Cardiac muscle cell (in vitro differentiated cells and primary cell): ENCODE results near the gene IL32. TPM values are rescaled to one million over a fixed set of nuclear protein-coding genes. Genes with fewer than 3 reads are reported as not detected.

Source experiments
- DNase-seq, 2 donors: peaks; one replicate each; pipeline versions ENCODE4 v3.0.0 to v3.0.0-alpha.2; 2010 to 2017; ENCODE audit warnings: low read depth in 1 of 2, low spot score in 1 of 2
- H3K27ac ChIP-seq: fragments of 200-600 bp; sonication (generic); 2 replicates; pipeline ENCODE4 v1.5.1; 2016
- H3K27me3 ChIP-seq: fragments of 200-600 bp; sonication (generic); 2 replicates; pipeline ENCODE4 v1.6.0; 2016; ENCODE audit warnings: control low read depth
- H3K36me3 ChIP-seq: fragments of 200-600 bp; sonication (generic); 2 replicates; pipeline ENCODE4 v1.5.1; 2016; ENCODE audit warnings: control low read depth
- H3K4me1 ChIP-seq: fragments of 200-600 bp; sonication (generic); 2 replicates; pipeline ENCODE4 v1.8.1; 2017; ENCODE audit warnings: low read depth, mild to moderate bottlenecking, mixed run types
- H3K4me3 ChIP-seq: fragments of 200-600 bp; sonication (generic); 2 replicates; pipeline ENCODE4 v1.5.1; 2016; ENCODE audit warnings: mild to moderate bottlenecking
- H3K9me3 ChIP-seq: fragments of 200-600 bp; sonication (generic); 2 replicates; pipeline ENCODE4 v1.5.1; 2017; ENCODE audit warnings: low read depth, mild to moderate bottlenecking, control low read depth
- CTCF ChIP-seq: IDR thresholded peaks from 2 replicates; pipeline ENCODE4 v1.5.1; 2012; ENCODE audit warnings: low read depth, mild to moderate bottlenecking, low read length
- polyA plus RNA-seq: library from polyadenylated mRNA; unstranded; fragments of >200 nt; fragmentation: Nextera tagmentation; extraction: Ambion mirVana; gene quantifications from 2 replicates; pipeline ENCODE4 v1.2.1, GENCODE V29; 2016
- total RNA-seq: library from RNA; depleted of rRNA; stranded (reverse); fragments of >200 nt; gene quantifications from 2 replicates; pipeline ENCODE4 v1.2.3, GENCODE V29; 2016

Gene IL32
- total and polyA plus RNA-seq, 2 experiments from 2014 or later = 0.35 to 0.66 TPM

GRCh38 chr16:3026609-3027488 is 38.6 kb upstream of the IL32 start:
- no peak overlapping the region for H3K27ac ChIP-seq
- no peak for DNase-seq
- H3K27me3 ChIP-seq = no peaks in the 10 kb centered on the region
- H3K4me3 ChIP-seq = no peak overlapping the region
- no peaks in the 10 kb centered on the region for H3K9me3 ChIP-seq
- no peak for TF ChIP-seq CTCF
- H3K36me3 ChIP-seq = peaks cover 13% of the 10 kb centered on the region
- H3K4me1 ChIP-seq = peaks cover 19% of the 10 kb centered on the region

- Histone ChIP-seq H3K4me3 (no peak overlapping the region), H3K27ac (no peak overlapping the region), H3K4me1 (peaks cover 13% of the 10 kb centered on the region), H3K9me3 (no peaks in the 10 kb centered on the region), H3K27me3 (peaks cover 3% of the 10 kb centered on the region), H3K36me3 (peaks cover 13% of the 10 kb centered on the region)
- no peak for TF ChIP-seq CTCF
- DNase-seq = no peak
Observed at GRCh38 chr16:3027489-3027795, 38.0 kb upstream of the IL32 start.

- Histone ChIP-seq H3K4me3 (no peak overlapping the region), H3K4me1 (peaks cover 6% of the 10 kb centered on the region), H3K27ac (no peak overlapping the region), H3K9me3 (no peaks in the 10 kb centered on the region), H3K36me3 (peaks cover 13% of the 10 kb centered on the region), H3K27me3 (peaks cover 9% of the 10 kb centered on the region)
- peak; percentile 79 to 94 for DNase-seq
- TF ChIP-seq CTCF = peak; percentile 63
Observed at GRCh38 chr16:3027983-3028715, 37.3 kb upstream of the IL32 start.

- peaks cover 3% of the 10 kb centered on the region for H3K4me1 ChIP-seq
- no peaks in the 10 kb centered on the region for H3K9me3 ChIP-seq
- H3K4me3 ChIP-seq = no peak overlapping the region
- H3K27me3 ChIP-seq = peaks cover 16% of the 10 kb centered on the region
- peaks cover 13% of the 10 kb centered on the region for H3K36me3 ChIP-seq
- TF ChIP-seq CTCF = no peak
- H3K27ac ChIP-seq = no peak overlapping the region
- DNase-seq = no peak
Observed at GRCh38 chr16:3028716-3029319, 36.6 kb upstream of the IL32 start.

GRCh38 chr16:3029491-3030221 is 35.8 kb upstream of the IL32 start:
- DNase-seq = peak in 1 of 2 donors; percentile 46
- Histone ChIP-seq H3K9me3 (no peaks in the 10 kb centered on the region), H3K4me3 (no peak overlapping the region), H3K36me3 (peaks cover 13% of the 10 kb centered on the region), H3K4me1 (peaks cover 3% of the 10 kb centered on the region), H3K27me3 (peaks cover 24% of the 10 kb centered on the region), H3K27ac (no peak overlapping the region)
- no peak for TF ChIP-seq CTCF
